Suppressor macrophage treated with lipopolysaccharide for 1 hour (primary cell): ENCODE measurements around the gene TBCEL.
"Not testable (repeated sequence)": the region's sequence is repeated elsewhere in the genome, so short reads cannot be mapped to it uniquely, and the experiment has no call there.

Experiments
- DNase-seq, 3 donors: peaks; one replicate each; pipeline ENCODE4 v3.0.0-alpha.2; 2020 to 2022

Gene TBCEL

DNA sequence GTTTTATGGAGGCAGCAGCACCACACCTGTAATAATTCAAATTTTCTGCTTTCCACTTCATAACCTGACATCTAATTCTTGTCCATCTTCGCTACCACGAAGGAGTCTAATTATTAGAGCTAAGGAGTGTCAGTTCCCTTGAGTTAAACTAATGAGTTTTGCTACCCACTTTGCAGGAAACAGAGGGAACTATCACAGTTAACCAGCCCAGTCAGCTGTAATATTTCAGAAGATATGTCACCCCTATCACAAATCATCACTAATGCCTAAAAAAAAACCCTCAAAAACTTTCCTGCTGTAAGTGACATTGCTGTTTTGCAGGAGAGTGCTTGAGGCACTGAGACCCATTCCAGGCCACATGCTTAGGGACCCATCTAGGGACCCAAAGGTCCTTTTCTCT, 85.6 kb downstream of the TBCEL start:
- DNase-seq = no peak

DNA sequence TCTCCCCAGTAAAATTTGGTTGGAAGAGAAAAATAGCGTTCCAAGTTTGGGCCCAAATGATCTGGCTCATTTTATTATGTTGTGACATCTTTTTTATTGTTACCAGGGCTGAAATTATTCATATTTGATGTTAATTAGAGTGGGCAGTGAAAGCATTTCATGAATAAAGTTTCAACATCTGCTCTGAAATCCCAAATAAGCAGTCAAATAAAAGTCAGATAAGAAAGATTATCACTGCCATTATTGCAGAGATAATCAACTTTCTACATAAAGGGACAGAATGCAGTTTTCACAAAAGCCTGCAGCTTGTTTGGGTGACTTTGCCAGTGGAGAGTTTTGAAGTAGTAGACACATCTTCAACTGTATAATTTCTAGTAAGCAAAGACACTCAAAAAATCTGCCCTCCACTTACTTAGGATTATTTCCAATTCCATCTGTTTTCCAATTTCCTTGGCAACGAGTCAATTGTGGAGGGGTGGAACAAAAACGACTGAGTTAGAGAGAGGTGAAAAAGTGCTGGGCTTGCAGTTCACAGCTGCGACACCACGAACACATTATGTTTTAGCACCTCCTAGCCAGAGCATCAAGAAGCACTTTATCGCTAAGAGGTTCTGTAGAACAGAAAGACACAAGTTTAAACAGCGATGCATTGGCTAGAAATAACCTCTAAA, 86.1 kb downstream of the TBCEL start:
- no peak for DNase-seq

GRCh38 chr11:121110871-121111724, 87.2 kb downstream of the TBCEL start:
- DNase-seq = no peak

DNA sequence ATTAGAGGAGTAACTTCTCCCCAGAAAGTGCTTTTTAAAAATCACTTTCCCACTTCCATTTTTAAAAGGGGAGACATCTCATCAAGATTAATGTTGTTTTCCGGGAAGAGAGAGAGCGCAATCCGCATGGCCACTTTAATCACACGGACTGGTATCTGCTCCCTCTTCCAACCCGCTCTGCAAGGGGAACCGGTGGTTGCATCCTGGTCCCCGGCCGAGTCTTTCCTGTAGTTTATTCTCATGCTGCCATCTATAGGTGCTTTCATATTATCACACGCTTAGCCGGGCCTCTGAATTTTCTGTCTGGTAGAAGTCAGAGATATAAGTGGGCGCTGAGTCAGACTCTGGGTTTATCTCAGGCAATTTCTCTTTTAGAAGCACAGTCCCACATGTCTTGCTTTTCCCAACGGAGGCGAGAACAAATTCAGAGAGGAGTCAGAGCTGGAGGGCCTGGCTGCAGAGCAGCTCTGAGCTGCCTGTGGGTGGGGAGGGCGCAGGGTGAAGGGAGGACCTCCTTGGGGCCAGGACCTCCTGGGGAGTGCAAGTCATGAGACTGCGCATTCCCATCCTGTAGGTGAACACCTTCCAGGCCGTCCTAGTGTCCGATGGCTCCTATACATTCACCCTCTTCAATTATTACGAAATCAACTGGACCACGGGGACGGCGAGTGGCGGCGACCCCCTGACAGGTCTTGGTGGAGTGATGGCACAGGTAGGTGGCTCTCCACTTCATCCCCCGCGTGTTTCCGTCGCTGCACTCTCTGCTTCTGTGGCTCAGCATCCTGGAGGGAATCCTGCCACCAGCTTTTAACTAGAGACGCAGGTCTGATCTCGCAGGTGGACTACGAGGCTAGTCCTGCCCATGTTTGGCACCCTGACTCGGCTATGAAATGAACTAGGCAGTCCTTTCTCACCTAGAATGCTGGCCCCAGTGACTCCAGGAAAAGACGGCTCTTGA, 88.9 kb downstream of the TBCEL start:
- DNase-seq = peak; percentile 71 to 80 (median 75)

- no peak for DNase-seq
Measured at GRCh38 chr11:121113611-121114010, 89.7 kb downstream of the TBCEL start.

DNA sequence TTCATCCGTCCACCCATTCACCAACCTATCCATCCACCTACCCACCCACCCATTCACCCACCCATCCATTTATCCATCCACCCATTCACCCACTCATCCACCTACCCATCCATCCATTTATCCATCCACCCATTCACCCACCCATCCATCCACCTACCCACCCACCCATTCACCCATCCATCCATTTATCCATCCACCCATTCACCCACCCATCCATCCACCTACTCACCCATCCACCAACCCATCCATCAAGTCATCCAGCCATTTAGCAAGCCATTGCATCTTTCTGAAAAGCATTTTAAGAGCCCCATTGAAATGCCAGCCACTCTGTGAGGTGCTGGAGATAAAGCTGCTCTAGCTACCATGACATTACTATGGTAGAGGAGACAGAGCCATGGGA, 91.1 kb downstream of the TBCEL start:
- DNase-seq = not testable (repeated sequence)

GRCh38 chr11:121117788-121118187, 93.9 kb downstream of the TBCEL start:
- DNase-seq = no peak

GRCh38 chr11:121119440-121119839, 95.5 kb downstream of the TBCEL start:
- DNase-seq = peak in 1 of 3 donors; percentile 2

DNA sequence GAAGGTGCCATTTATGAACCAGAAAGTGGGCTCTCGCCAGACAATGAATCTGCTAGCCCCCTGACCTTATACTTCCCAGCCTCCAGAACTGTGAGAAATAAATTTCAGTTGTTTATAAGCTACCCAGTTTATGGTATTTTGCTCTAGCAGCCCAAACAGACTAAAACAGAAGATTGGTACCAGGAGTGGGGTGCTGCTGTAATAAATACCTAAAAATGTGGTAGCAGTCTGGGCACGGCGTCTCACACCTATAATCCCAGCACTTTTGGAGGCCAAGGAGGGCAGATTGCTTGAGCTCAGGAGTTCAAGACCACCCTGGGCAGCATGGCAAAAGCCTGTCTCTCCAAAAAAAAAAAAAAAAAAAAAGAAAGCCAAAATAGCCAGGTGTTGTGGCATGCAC, 98.4 kb downstream of the TBCEL start:
- no peak for DNase-seq

DNA sequence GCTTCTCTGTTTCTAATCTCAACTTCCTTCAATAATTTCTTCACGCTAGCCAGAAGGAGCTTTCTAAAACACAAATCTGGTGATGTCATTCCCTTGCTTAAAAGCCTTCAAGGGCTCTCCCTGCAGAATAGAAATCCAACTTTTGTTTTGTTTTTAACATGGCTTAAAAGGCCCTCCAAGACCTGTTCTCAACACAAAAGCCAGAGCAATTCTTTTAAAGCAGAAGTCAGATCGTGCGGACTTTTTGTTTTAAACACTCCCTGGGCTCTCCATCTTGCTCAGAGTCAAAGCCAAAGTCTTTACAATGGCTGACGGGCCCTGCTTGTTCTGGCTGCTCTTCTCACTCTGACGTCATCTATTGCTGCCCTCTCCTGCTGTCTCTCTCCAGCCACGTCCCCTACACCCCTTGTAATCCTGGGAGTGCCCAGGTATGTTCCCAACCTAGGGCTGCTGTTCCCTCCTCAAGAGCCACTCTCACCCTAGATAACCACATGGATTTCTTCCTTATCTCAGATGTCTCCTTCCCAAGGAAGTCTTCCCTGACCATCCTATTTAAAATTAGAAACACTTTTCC, 99.7 kb downstream of the TBCEL start:
- no peak for DNase-seq

- DNase-seq = no peak
Measured at GRCh38 chr11:121127809-121128208, 103.9 kb downstream of the TBCEL start.

DNA sequence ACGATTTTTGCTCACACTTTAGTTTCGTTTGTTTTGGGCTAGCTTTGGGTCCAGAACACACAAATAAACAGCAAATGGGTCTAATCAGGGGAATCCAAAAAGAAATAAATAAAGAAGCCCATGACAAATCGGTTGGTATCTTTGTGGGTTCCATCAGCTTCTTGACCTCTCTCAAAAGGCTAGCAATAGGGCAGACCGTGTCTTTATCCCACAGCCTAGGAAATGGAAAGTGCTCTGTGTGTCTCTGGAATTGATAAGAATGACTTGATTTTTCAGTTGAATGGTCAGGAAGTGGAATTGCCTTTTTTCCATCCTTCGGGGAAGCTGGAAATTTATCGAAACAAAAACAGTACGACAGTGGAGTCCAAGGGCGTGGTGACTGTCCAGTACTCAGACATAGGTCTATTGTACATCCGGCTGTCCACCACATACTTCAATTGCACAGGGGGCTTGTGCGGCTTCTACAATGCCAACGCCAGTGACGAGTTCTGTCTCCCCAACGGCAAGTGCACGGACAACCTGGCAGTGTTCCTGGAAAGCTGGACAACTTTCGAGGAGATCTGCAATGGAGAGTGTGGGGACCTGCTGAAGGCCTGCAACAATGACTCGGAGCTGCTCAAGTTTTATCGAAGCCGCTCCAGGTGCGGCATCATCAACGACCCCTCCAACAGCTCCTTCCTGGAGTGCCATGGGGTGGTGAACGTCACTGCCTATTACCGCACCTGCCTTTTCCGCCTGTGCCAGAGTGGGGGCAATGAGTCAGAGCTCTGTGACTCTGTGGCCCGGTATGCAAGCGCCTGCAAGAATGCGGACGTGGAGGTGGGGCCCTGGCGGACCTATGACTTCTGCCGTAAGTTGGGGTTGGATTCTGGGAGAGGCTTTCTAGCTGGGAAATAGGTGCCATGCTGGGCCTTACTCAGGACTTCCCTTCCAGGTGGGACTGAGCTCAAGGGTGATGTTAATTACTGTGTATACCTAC, 105.7 kb downstream of the TBCEL start:
- no peak for DNase-seq

DNA sequence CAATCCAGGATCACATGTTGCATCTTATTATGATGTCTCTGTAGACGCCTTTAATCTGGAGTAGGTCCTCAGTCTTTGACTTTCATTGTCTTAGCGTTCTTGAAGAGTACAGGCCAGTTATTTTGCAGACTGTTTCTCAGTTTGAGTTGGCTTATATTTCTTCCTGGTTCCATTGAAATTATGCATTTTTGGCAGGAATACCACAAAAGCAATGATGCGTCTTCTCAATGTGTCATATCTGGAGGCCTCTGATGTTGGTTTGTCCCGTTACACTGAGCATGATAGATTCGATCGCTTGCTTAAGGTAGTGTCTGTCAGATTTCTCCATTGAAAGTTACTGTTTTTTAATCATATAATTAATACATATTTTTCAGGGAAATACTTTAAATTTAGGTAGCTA, 107.8 kb downstream of the TBCEL start:
- no peak for DNase-seq

DNA sequence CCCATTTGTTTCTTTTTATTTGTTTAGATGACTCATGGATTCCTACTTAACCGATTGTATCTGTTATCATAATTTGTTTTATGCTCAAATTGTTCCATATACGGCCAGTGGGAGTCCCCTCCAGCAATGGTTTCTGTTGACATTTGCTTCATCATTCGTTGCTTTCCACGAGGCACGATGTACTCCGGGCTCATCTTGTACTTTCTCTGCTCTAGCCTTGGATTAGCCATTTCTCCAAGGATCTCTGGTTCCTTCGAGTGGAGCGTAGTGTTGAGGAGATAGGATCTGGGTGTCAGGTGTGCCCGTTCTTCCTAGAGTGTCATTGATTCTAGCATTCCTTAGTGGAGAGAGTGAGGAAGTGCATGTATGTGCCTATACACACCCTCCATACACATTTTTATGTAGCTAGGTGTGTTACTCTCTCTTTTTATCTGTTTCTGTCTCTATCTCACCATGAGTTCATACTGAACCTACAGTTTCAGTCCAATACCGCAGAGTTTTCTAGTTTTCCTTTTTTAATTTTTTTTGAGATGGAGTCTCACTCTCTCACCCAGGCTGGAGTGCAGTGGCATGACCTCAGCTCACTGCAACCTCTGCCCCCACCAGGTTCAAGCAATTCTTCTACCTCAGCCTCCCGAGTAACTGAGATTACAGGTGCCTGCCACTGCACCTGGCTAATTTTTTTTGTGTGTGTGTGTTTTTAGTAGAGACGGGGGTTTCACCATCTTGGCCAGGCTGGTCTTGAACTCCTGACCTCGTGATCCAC, 108.5 kb downstream of the TBCEL start:
- DNase-seq = no peak

GRCh38 chr11:121134741-121135312, 110.9 kb downstream of the TBCEL start:
- no peak for DNase-seq

DNA sequence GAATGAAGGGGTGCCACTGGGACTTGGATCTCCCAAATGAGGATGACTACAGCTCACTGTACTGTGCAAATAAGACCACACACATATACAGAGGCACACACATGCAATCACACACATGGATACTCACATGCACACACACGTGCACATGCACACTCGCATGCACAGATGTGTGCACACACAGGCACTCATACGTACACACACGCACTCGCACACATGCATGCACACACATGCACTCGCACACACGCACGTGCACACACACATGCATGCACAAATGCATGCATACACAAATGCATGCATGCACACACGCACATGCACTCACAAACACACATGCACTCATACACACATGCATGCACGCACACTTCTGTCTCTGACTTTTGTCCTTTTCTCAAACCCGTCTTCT, 113.1 kb downstream of the TBCEL start:
- no peak for DNase-seq

DNA sequence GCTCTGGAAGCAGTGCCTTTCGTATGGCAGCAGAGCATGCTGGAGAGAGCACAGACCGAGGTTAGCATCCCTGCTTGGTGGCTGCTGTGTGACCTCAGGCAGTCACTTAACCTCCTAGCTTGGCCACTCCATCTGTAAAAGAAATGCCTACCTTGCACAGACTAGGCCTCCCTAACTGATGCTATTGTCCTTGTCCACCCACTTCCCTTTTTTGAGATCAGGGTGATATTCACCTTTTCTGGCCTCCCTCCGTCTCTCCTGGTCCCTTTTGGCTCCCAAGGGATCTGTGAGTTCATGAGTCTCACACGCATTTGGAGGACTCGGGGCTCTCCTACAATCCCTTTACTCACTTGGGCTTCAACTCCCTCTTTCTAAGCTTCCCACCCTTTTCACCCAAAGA, 114.4 kb downstream of the TBCEL start:
- DNase-seq = no peak

GRCh38 chr11:121140369-121140768, 116.5 kb downstream of the TBCEL start:
- DNase-seq = no peak
